Gastroesophageal sphincter (tissue), 4 donors: Measurements from ENCODE around the gene TEX14. TPM values are rescaled to one million over a fixed set of nuclear protein-coding genes. Genes with fewer than 3 reads are reported as not detected.

Experiments
- ATAC-seq: fragments of 150-250 bp; one replicate; pipeline ENCODE4 v1.9.1; 2016; ENCODE audit warnings: mild to moderate bottlenecking, moderate library complexity
- H3K27ac ChIP-seq, 4 donors: fragments of 200-600 bp; sonication (generic) in 3 of 4; 1 replicate in 3 of 4; 2 replicates in 1 of 4; pipeline ENCODE4 v1.5.1; 2016 to 2019
- H3K27me3 ChIP-seq: fragments of 200-600 bp; sonication (generic); one replicate; pipeline ENCODE4 v1.5.1; 2019
- H3K36me3 ChIP-seq, 2 donors: fragments of 200-600 bp; sonication (generic); one replicate each; pipeline ENCODE4 v1.5.1; 2019; ENCODE audit warnings: control low read depth in 1 of 2
- H3K4me1 ChIP-seq, 3 donors: fragments of 200-600 bp; sonication (generic); 1 replicate in 2 of 3; 2 replicates in 1 of 3; pipeline ENCODE4 v1.5.1; 2016 to 2019; ENCODE audit warnings: control low read depth in 2 of 3
- H3K4me3 ChIP-seq, 2 donors: fragments of 200-600 bp; sonication (generic); one replicate each; pipeline ENCODE4 v1.5.1; 2019; ENCODE audit warnings: mild to moderate bottlenecking in 1 of 2, moderate library complexity in 1 of 2
- H3K9me3 ChIP-seq, 3 donors: fragments of 200-600 bp; sonication (generic); one replicate each; pipeline ENCODE4 v1.5.1; 2017 to 2019; ENCODE audit warnings: control low read depth in 2 of 3
- EP300 ChIP-seq: sonication (generic); formaldehyde crosslinking; IDR thresholded peaks from one replicate; pipeline ENCODE4 v1.6.1; 2017; ENCODE audit warnings: antibody characterized with exemption, mild to moderate bottlenecking
- POLR2A ChIP-seq, 2 donors: fragments of 450-650 bp; IDR thresholded peaks; one replicate each; pipeline ENCODE4 v1.6.1; 2017; ENCODE audit warnings: antibody characterized with exemption in 2 of 2, mild to moderate bottlenecking in 2 of 2, moderate library complexity in 1 of 2
- POLR2AphosphoS5 ChIP-seq: sonication (generic); formaldehyde crosslinking; IDR thresholded peaks from one replicate; pipeline ENCODE4 v1.6.1; 2017; ENCODE audit warnings: antibody characterized with exemption
- WGBS, 2 donors: methylation state at CpG; one replicate each; pipeline ENCODE4 v1.1.5; 2018; ENCODE audit warnings: low coverage in 1 of 2; 5-methylcytosine and 5-hydroxymethylcytosine counted together
- total RNA-seq, 4 donors: library from RNA; depleted of rRNA; stranded (reverse); fragments of >200 nt; gene quantifications; one replicate each; pipeline ENCODE4 v1.1.0, GENCODE V29; 2016
- TF ChIP-seq, protein P1 (sequence below), 4 experiments: fragments of 200-600 bp in 2 of 4; fragments of 450-650 bp in 2 of 4; sonication (generic) in 1 of 4; IDR thresholded peaks; one replicate each; pipeline ENCODE4 v1.5.1; 2017 to 2019; ENCODE audit warnings: antibody characterized with exemption in 4 of 4, mild to moderate bottlenecking in 2 of 4, moderate library complexity in 2 of 4

The TEX14 gene
- total RNA-seq, 4 donors from 2014 or later = 0.05 to 0.78 (median 0.11) TPM

GRCh38 chr17:58572846-58573245 lies 119.0 kb downstream of the TEX14 start:
- no peaks in the 10 kb centered on the region for H3K27me3 ChIP-seq
- no peak overlapping the region for H3K27ac ChIP-seq
- H3K4me1 ChIP-seq = no peaks in the 10 kb centered on the region
- no peak for ATAC-seq
- H3K36me3 ChIP-seq = no peaks in the 10 kb centered on the region
- TF ChIP-seq POLR2AphosphoS5 = no peak
- no peak for TF ChIP-seq EP300
- no peak for TF ChIP-seq POLR2A (IDR thresholded peaks at IDR 0.05)
- TF ChIP-seq, protein P1, sequence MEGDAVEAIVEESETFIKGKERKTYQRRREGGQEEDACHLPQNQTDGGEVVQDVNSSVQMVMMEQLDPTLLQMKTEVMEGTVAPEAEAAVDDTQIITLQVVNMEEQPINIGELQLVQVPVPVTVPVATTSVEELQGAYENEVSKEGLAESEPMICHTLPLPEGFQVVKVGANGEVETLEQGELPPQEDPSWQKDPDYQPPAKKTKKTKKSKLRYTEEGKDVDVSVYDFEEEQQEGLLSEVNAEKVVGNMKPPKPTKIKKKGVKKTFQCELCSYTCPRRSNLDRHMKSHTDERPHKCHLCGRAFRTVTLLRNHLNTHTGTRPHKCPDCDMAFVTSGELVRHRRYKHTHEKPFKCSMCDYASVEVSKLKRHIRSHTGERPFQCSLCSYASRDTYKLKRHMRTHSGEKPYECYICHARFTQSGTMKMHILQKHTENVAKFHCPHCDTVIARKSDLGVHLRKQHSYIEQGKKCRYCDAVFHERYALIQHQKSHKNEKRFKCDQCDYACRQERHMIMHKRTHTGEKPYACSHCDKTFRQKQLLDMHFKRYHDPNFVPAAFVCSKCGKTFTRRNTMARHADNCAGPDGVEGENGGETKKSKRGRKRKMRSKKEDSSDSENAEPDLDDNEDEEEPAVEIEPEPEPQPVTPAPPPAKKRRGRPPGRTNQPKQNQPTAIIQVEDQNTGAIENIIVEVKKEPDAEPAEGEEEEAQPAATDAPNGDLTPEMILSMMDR (IDR thresholded peaks at IDR 0.05) = no peak
- 79 to 100% methylated on average over 1 to 2 of the region's 3 CpGs for WGBS, 2 donors
- no peaks in the 10 kb centered on the region for H3K9me3 ChIP-seq
- no peak overlapping the region for H3K4me3 ChIP-seq

GRCh38 chr17:58570758-58571157 lies 121.1 kb downstream of the TEX14 start:
- Histone ChIP-seq H3K4me3 (no peak overlapping the region), H3K36me3 (no peaks in the 10 kb centered on the region), H3K27me3 (no peaks in the 10 kb centered on the region), H3K27ac (no peak overlapping the region), H3K4me1 (no peaks in the 10 kb centered on the region), H3K9me3 (no peaks in the 10 kb centered on the region)
- WGBS, 2 donors = 89 to 90% methylated on average over 1 to 3 of the region's 4 CpGs
- no peak for TF ChIP-seq EP300
- no peak for TF ChIP-seq POLR2AphosphoS5
- TF ChIP-seq, protein P1 (IDR thresholded peaks at IDR 0.05) = no peak
- no peak for TF ChIP-seq POLR2A (IDR thresholded peaks at IDR 0.05)
- no peak for ATAC-seq

DNA sequence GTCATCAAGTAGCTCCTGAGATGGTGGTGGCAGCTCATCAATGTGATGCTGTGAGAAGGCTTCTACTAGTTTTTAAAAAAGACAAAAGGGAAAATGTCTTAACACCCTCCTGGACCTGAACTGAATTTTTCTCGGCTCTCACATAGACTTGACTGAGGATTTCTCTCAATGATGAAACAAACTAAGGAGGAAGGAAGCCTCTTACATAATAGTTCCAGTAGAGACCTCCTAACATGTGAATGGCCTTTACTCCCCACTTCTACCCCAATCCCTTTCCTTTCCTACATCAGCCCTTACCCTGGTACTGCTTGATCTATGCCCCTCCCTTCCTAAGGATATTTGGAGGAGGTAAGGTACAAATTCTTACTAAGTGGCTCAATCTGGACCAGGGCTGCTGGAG lies 122.6 kb downstream of the TEX14 start:
- TF ChIP-seq POLR2A (IDR thresholded peaks at IDR 0.05) (no peak), EP300 (no peak), POLR2AphosphoS5 (no peak)
- TF ChIP-seq, protein P1 (IDR thresholded peaks at IDR 0.05) = no peak
- H3K9me3 ChIP-seq = no peaks in the 10 kb centered on the region
- WGBS, 2 donors = 69 to 93% methylated on average over 1 of the region's 1 CpG

DNA sequence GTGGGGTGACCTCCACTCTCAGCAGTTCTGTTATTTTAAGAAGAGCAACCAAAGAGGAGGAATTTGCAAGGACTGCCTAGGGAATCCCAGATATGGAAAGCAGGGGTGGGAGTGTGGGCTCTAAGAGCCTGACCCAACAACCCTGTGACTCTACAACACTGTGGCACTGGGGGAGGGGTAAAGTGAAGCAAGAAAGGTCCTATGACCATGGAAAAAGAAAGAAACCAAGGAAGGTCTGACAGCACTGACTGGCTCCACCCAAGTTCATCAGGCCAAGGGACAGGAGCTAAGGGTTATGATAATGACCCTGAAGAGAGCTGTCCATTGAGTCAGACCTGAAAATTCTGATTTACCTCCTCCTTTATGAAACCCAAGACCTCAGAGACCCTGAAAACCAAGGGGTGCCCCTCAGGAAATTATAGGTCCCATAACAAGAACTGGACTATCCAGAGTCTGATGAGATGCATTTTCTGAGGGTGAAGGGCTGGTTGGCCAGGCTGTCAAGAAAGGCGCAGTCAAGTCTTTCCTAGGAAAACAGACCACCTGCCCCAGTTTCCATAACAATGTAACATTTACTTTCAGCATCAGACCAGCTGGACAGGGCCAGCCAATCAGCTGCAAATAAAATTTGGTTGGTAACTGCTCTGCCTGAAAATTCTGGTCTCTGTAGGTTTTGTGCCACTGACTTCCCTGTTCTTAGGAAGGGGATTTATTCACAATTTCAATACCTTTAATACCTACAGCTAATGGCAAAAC lies 123.6 kb downstream of the TEX14 start:
- Histone ChIP-seq H3K36me3 (no peaks in the 10 kb centered on the region), H3K4me3 (no peak overlapping the region), H3K27ac (no peak overlapping the region), H3K4me1 (no peaks in the 10 kb centered on the region), H3K27me3 (no peaks in the 10 kb centered on the region), H3K9me3 (no peaks in the 10 kb centered on the region)
- TF ChIP-seq POLR2A (IDR thresholded peaks at IDR 0.05) (no peak), POLR2AphosphoS5 (no peak)
- WGBS, 2 donors = 75 to 100% methylated on average over 1 of the region's 1 CpG
- no peak for ATAC-seq

More for the DNA sequence above, 122.6 kb downstream of the TEX14 start:
- H3K4me3 ChIP-seq = no peak overlapping the region
- H3K27me3 ChIP-seq = no peaks in the 10 kb centered on the region
- H3K36me3 ChIP-seq = no peaks in the 10 kb centered on the region
- no peak for ATAC-seq
- H3K27ac ChIP-seq = no peak overlapping the region
- no peaks in the 10 kb centered on the region for H3K4me1 ChIP-seq

DNA sequence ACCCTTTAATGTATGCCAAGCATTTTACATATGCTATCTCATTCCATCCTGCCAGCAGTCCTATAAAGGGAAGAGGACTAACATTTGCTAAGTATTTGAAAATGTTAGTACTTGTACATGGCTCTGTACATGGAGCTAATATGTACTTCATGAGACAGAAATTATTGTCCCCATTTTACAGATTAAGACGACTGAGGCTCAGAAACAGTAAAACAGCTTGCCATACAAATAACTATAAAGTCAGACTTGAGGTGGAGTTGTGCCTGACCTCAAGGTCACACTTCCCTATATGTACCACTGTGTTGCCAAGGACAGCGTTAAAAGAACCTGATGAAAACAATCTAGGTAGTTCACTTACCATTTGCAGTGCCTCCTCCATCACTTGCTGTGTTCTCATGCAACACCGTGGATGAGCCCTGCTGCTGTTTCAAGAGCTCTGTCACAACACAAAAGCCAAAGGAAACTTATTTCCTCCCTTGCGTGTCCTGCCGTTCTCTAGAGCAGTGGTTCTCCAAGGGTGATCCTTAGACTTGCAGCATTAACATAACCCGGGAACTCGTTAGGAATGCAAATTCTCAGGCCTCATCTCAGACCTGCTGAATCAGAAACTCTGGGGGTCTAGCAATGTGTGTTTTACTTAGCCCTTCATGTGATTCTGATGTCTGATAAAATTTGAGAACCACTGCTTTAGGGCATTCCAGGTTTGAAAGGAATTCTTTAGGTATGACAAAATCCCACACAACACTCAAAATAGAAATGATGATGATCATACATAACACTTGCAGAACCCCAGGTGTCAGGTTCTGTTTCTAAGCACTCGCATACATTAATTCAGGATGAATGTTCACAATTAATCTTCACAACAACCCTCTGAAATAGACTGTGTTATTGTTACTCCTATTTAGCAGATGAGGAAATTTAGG lies 126.2 kb downstream of the TEX14 start:
- ATAC-seq = no peak
- WGBS, 2 donors = 61 to 74% methylated on average over 5 to 8 of the region's 8 CpGs
- Histone ChIP-seq H3K27me3 (no peaks in the 10 kb centered on the region), H3K27ac (no peak overlapping the region), H3K9me3 (no peaks in the 10 kb centered on the region), H3K4me1 (no peaks in the 10 kb centered on the region), H3K4me3 (no peak overlapping the region), H3K36me3 (no peaks in the 10 kb centered on the region)
- TF ChIP-seq EP300 = no peak
- no peak for TF ChIP-seq POLR2AphosphoS5
- TF ChIP-seq, protein P1 (IDR thresholded peaks at IDR 0.05) = no peak
- no peak for TF ChIP-seq POLR2A (IDR thresholded peaks at IDR 0.05)
